Measurements from ENCODE around the gene MAPK4.
"Not testable (repeated sequence)": the region's sequence is repeated elsewhere in the genome, so short reads cannot be mapped to it uniquely, and the experiment has no call there.

MAPK4 gene

DNA sequence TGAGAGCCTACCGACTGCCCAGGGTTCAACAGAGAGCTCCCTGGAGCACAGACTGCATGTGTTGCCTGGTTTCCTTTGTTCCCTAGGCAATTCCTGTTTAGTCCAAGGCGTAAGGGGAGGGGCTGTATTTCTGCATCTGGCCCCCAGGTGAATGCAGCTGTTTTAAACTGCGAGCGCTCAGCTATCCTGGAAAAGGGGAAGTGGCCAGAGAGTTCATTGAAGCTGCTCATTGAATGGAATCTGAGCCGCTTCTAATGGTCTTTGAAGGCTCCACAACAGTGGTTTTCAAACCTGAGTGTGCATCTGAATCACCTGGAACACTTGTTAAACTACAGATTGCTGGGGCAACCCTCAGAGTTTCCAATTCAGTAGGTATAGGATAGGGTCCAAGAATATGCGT lies 18.1 kb downstream of the MAPK4 start:
- DNase-seq, result no peak

DNA sequence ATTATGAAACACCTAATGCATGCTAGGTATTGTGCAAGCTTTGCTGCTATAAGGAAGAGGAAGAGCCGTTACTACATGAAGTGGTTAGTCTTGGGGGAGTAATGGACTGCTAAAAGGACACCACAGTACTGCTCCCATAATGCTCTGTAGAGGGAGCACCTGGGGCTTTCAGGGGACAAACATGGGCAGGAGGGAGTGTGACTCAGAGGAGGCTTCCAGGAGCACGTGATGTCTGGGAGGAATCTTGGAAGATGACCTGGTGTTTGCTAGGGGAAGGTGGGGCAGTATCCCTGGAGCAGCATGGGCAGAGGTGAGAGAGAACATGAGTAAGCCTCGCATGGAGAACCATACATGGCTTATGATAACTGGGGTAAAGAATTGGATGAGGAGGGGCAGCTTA lies 18.8 kb downstream of the MAPK4 start:
- no peak for DNase-seq

GRCh38 chr18:50579061-50579774 lies 19.3 kb downstream of the MAPK4 start:
- DNase-seq, result no peak

GRCh38 chr18:50581517-50581916 lies 21.6 kb downstream of the MAPK4 start:
- no peak for DNase-seq

DNA sequence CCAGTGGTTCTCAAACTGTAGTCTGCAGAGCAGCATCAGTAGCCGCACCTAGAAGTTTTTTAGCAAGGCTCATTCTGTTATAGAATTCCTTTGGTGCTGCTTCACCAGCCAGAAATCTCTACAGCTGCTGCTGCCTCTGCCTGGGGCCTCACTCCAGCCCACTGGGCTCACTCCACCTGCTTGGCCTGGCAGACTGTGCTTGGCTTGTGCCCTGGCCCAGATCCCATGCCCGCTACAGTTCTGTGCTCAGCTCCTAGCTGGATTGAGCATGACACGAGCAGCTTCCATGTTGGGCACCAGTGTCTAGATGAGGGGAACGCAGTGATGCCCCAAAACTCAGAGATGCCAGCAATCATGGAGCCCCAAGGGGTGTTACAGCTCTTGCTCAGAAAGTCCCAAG lies 22.6 kb downstream of the MAPK4 start:
- DNase-seq, result no peak

DNA sequence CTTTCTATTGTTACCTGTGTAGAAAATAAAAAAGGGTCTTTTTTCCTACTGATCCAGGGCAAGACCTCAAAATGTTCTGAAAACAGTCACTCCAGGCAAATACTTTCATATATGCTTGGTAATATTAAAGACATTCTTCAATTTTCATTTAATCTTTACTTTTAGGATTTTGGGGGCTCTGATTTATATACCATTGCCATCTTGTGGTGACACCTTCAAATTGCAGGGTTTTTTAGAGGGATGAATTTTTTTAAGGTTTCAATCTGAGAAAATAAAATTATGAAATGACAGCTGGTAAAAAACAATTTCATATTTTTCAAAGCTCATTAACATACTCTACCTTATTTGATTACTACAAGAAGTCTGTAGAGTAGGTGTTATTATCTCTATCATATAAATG lies 26.8 kb downstream of the MAPK4 start:
- no peak for DNase-seq

- no peak for DNase-seq
These were observed 30.7 kb downstream of the MAPK4 start for GRCh38 chr18:50590593-50590992.

DNA sequence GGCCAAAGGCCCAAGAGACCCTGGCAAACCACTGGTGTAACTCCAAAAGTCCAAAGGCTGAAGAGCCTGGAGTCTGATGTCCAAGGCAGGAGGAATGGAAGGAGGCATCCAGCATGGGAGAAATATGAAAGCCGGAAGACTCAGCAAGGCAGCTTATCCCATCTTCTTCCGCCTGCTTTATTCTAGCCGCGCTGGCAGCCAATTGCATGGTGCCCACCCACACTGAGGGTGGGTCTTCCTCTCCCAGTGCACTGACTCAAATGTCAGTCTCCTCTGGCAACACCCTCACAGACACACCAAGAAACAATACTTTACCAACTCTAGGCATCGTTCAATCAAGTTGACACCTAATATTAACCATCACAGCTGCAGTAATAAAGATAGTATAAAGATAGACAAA lies 34.1 kb downstream of the MAPK4 start:
- DNase-seq, result no peak

- DNase-seq, result no peak
These were observed 35.1 kb downstream of the MAPK4 start for GRCh38 chr18:50594942-50595341.

DNA sequence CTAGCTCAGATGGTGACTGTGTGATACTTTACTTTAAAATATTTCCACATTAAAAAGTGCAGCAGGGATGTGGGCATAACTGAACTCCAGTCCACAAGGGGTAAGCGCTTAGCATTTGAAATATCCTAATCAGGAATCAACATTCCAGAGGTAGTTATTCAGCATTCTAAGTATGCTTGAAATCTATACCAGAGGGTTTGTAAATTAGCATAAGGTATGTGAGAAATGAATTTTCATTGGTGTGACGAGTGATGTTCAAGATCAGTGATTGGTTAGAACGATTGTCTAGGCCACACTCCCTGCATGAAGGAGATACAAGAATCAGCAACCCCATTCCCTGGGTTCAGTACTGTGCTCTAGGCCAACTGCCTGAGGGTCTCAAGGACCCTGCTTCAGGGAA lies 42.6 kb downstream of the MAPK4 start:
- DNase-seq, result no peak

DNA sequence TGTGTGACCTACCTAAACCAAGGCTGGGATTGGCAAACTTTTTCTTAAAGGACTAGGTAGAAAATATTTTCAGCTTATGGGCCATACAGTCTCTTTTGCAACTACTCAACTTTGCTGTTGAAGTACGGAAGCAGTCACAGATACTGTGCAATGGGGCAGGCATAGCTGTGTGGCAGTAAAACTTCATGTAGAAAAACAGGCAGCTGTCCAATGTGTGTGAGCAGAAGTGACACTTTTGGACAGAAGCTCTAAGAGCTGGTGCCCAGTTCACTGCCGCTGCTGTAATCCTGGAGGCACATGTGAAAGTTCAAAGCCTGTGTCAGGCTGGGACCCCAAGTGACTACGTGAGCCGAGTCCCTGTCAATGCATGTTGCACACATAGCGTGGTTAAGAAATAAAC lies 46.7 kb downstream of the MAPK4 start:
- DNase-seq, result no peak

DNA sequence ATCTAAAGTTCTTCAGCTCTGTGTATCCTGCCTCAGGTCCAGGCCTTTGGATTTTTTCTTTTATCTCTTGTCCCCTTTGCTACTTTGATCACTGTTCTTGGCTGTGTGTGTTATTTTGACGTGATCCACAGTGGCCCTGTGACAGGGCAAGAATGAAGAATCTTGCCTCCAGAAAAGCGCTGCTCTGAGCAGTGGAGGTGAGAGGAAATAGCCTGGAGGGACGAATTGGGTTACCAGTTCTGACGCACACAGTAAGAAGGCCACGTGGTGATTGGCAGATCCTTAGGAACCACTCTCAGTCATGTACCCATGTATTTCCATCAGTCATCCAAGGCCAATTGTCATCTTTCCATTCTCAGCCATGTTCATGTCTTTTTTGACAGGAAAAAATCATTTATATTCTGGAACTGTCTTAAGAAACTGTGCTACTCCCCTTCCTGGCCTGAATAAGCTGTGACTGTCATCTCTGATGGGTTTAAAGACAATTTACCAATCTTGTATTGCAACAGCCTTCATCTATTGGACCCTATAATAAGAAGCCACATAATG lies 47.6 kb downstream of the MAPK4 start:
- no peak for DNase-seq

- DNase-seq, result not testable (repeated sequence)
These were observed 49.3 kb downstream of the MAPK4 start for GRCh38 chr18:50609171-50609570.

GRCh38 chr18:50610349-50610748 lies 50.5 kb downstream of the MAPK4 start:
- no peak for DNase-seq

- DNase-seq, result no peak
These were observed 51.6 kb downstream of the MAPK4 start for GRCh38 chr18:50611529-50611941.

DNA sequence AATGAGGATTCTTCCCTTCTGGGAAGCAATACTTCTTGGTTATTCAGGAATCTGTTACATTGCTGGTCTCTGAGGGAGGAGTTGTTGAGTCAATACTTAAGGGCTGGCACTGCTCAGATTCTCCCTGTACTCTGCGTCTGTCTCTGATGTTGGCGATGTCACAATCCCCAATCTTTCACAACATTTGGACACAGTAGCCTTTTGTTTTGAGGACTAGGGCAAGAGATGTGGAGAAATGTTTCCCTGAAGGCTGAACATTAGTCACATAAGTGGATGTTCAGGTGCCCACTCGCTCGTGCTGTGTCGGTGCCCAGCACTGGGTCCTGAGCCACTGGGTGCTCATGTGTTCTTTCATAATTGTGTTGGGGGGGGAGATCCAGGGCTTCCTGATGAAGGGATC lies 55.0 kb downstream of the MAPK4 start:
- DNase-seq, result no peak

DNA sequence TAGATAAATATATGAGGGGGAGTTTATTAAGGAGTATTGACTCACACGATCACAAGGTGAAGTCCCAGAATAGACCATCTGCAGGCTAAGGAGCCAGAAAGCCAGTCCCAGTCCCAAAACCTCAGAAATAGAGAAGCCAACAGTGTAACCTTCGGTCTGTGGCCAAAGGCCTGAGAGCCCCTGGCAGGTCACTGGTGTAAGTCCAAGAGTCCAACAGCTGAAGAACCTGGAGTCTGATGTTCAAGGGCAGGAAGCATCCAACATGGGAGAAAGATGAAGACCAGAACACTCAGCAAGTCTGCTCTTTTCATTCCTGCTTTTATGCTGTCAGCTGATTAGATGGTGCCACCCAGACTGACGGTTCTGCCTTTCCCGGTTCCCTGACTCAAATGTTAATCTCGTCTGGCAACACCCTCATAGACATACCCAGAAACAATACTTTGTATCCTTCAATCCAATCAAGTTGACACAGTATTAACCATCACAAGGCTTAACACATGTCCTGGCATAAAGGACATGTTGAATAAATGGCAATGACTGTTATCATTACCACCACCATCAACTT lies 56.7 kb downstream of the MAPK4 start:
- no peak for DNase-seq

DNA sequence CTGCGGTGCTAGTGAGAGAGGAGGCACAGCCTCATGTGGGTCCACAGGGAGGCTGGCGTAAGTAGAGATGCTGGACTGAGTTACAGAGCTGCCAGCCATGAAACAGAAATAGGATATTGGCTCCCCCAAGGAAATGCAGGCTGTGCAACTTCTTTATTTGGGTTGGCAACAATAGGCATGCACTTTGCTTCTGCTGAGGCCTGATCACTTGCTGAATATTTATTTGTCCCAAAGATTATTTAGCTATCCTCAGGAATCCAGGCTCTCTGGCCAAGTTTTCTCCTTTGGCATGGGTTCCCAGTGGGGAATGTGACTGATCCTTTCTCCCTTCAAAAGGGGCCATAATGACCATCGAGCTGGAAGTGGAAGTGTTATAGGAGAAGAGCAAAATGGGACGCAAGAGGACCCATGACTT lies 60.0 kb downstream of the MAPK4 start:
- no peak for DNase-seq

DNA sequence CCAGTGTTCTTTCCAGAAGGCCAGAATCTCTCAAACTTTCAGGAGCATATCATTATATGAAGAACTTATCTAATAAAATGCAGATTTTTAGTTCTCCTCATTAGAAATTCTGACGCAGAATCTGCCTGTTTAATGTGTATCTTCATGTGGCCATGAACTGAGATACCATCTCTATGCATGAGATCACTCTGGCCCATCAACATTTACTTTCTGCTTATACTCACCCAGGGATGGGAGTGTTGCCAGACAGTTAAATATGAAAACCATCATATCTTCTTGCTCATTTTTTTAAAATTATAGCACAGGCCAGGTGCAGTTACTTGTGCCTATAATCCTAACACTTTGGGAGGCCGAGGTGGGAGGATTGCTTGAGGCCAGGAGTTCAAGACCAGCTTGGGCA lies 60.4 kb downstream of the MAPK4 start:
- DNase-seq, result no peak

DNA sequence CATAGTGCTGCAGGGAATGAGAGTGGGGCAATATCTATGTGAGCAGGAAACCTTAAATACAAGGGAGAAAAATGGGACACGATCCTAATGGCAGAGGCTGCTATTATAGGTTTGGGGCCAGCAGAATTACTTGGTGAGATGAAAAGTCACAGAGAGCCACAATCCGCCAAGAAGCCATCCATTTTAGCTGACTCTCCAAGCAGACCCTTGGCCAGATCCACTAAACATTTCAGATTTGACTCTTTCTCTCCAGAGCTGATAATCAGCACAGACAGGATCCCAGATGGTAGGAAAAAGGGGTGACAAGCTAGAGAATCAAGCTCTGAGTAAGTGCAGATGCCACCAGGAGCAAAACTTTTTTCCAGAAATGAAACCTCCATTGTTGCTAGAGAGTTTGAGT lies 61.5 kb downstream of the MAPK4 start:
- DNase-seq, result no peak

DNA sequence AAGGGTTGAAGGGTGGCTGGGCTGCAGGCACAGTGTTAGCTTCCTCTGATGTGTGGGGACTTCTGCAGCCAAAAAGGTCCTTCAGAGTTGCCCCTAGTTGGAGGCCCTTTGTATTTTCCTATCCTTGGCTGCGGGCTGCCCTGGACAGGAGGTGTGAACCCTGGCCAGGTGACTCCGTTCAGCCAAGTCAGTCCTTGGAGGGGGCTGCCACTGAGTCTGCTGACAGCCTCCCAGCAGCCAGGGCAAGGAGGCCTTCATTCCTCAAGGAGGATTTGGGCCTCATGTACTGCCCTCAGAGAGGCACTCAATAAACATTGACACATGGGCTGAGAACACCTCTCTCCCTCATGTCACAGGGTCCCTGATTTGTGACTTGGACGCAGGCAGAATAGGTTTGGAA lies 62.4 kb downstream of the MAPK4 start:
- DNase-seq, result no peak

- DNase-seq, result no peak
These were observed 63.0 kb downstream of the MAPK4 start for GRCh38 chr18:50622865-50623393.

GRCh38 chr18:50623694-50624352 lies 63.9 kb downstream of the MAPK4 start:
- DNase-seq, result no peak

- no peak for DNase-seq
These were observed 65.1 kb downstream of the MAPK4 start for GRCh38 chr18:50624981-50625380.
